Activated CD4-positive, alpha-beta T cell treated with anti-CD3 and anti-CD28 coated beads, Interleukin-2, amount 10 ng/mL, durations not matched to agents 24 days and 14 days (primary cell): Measurements from ENCODE around the gene RAB13. TPM values are rescaled to one million over a fixed set of nuclear protein-coding genes. Genes with fewer than 3 reads are reported as not detected.
"Not testable (repeated sequence)": the region's sequence is repeated elsewhere in the genome, so short reads cannot be mapped to it uniquely, and the experiment has no call there.

ENCODE experiments used
- DNase-seq: peaks from one replicate; pipeline ENCODE4 v3.0.0; 2022
- H3K27ac Mint-ChIP-seq: one replicate; pipeline ENCODE4 v1.8.0; 2022; ENCODE audit warnings: mild to moderate bottlenecking, mixed read lengths
- H3K27me3 Mint-ChIP-seq: one replicate; pipeline ENCODE4 v1.8.0; 2022; ENCODE audit warnings: mixed read lengths
- H3K36me3 Mint-ChIP-seq: one replicate; pipeline ENCODE4 v1.8.0; 2022; ENCODE audit warnings: low read depth, mild to moderate bottlenecking, mixed read lengths
- H3K4me1 Mint-ChIP-seq: one replicate; pipeline ENCODE4 v1.8.0; 2021; ENCODE audit warnings: mixed read lengths
- H3K4me3 Mint-ChIP-seq: one replicate; pipeline ENCODE4 v1.8.0; 2022; ENCODE audit warnings: mild to moderate bottlenecking, moderate library complexity, mixed read lengths
- H3K9me3 Mint-ChIP-seq: one replicate; pipeline ENCODE4 v1.8.0; 2021; ENCODE audit warnings: mixed read lengths
- intact Hi-C: fragments of 100-400 bp; cut with micrococcal nuclease; formaldehyde crosslinking; loops from one replicate; pipeline ENCODE4 v1.15.1; 2023
- total RNA-seq: library from RNA; stranded (reverse); gene quantifications from 2 replicates; pipeline ENCODE4 v1.2.3, GENCODE V29; 2022

Gene RAB13
- total RNA-seq, 1 donor from 2014 or later: 6.5 TPM

DNA sequence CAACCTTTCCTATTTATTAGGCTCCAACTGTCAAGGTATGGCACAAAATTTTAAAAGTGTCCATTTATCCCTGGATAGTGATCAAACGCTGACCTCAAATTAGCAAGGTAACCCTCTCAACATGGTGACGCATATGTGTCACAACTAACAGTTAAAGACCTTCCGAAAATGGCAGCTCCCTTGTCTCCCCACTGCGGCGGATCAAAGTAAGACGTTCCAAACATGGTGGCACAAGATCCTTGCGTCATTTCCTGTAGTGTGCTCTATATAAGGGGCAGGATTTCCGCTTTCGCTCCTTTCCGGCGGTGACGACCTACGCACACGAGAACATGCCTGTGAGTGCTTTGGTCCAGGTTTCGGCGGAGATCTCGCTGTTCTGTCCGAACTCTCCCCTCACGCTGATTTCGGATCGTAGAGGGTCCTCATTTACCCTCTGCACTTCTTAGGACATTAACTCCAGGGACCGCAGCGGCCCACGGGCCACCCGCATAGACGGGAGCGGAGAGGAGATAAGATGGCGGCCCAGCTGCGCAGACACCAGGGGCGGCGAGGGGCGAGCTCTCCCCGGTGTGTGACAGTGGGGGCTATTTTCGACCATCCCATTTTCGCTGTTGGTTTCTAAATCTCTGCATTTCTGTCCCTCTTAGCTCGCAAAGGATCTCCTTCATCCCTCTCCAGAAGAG lies 4.5 kb upstream of the RAB13 start, which contains the start of gene RPS27:
TSS of gene RPS27 (plus strand) at position 295 of the 683 bp plus-strand sequence. CDS start at position 330, 35 bp downstream.
- no peaks in the 10 kb centered on the region for H3K27me3 Mint-ChIP-seq
- H3K36me3 Mint-ChIP-seq: peaks cover 40% of the 10 kb centered on the region
- peaks cover 3% of the 10 kb centered on the region for H3K9me3 Mint-ChIP-seq
- intact Hi-C loops: loop anchor here (1.0 to 5.0 kb wide), 7 partner anchors 13 to 282 kb away; partner anchors contain the start of genes HAX1, INTS3, JTB and NUP210L
- peak; percentile 96 for DNase-seq
- peak within 1 kb of the TSS; percentile 93 for H3K4me3 Mint-ChIP-seq
- peaks cover 38% of the 10 kb centered on the region for H3K4me1 Mint-ChIP-seq
- H3K27ac Mint-ChIP-seq: peak within 1 kb of the TSS; percentile 96

DNA sequence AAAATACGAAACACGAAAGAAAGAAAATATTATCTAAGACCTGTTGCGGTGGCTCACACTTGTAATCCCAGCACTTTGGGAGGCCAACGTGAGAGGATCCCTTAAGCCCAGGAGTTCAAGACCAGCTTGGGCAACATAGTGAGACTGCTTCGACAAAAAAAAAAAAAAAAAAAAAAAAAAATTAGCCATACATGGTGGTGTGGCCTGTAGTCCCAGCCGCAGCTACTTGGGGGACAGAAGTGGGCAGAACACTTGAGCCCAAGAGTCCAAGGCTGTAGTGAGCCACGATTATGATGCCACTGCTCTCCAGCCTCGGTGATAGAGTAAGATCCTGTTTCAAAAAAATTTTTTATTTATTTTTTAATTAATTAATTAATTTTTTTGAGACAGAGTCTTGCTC lies 1.5 kb upstream of the RAB13 start:
- H3K4me1 Mint-ChIP-seq: peaks cover 43% of the 10 kb centered on the region
- peak overlapping the region; percentile 88 for H3K27ac Mint-ChIP-seq
- intact Hi-C loops: loop anchor here (2.0 kb wide), 4 partner anchors 43 to 317 kb away; partner anchors contain the start of genes GATAD2B and ILF2
- peak overlapping the region; percentile 77 for H3K4me3 Mint-ChIP-seq
- peaks cover 20% of the 10 kb centered on the region for H3K36me3 Mint-ChIP-seq
- H3K27me3 Mint-ChIP-seq: no peaks in the 10 kb centered on the region
- no peak for DNase-seq
- H3K9me3 Mint-ChIP-seq: peaks cover 3% of the 10 kb centered on the region

DNA sequence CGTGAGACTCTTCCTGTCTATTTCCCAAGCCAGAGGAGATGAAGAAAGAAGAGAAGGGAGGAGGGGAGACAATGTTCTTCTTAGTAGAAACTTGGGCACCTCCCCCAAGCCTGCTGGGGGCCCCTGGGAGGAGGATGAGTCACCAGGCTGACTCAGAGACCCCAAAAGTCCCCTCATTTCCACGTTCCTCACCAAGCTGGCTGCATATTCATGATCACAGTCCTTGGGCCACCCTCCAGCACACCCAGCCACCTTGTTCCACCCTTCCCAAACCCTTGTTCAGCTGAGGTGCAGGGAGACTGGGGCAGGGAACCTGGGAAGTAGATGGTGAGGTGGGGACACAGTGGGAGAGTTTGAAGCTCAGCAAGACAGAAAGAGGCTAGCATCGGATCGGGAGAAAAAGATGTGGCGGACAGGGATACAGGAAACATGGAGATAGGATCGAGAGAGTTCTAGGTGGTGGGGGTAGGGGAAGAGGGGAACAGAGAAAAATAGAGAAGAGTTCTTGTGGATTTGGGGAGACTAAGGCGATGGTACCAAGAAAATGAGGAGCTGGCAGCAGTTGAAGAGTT lies 712 bp downstream of the RAB13 start:
- Mint-ChIP-seq H3K27me3 (no peaks in the 10 kb centered on the region), H3K4me1 (peaks cover 29% of the 10 kb centered on the region), H3K36me3 (no peaks in the 10 kb centered on the region), H3K27ac (peak overlapping the region; percentile 91), H3K4me3 (peak overlapping the region; percentile 75), H3K9me3 (peaks cover 3% of the 10 kb centered on the region)
- no peak for DNase-seq
- intact Hi-C loops: no loop called here

DNA sequence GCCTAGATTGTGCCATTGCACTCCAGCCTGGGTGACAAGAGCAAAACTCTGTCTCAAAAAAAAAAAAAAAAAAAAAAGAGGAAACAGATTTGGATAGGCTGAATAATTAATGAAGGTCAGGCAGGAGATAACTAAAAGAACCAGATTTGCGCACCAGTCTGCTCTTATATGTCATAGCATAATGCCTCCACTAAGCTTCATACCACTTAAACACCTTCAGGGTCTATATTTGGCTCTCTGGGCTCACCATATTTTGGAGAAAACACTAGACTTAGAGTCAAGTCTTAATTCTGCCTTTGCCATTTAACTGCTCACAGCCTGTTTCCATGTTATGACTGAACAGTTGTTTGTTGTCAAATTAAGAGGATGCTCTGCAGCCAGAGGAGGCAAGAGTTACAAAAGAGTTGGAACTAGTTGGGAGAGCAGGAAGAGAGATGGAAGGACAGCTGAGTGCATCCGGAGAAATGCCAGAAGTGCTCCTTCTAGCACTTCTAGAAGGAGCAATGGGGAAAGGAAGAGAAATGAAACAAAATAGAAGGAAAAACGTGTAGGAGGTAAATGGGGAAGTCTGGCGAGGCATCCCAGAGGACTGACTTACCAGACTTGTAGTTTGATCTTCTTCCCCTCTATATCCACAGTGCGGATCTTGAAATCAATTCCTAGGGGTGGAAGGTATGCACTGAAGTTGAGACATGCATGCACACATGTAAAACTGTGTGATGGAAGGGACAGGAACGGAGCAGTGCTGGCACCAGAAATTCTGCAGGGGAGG lies 1.8 kb downstream of the RAB13 start:
- Mint-ChIP-seq H3K9me3 (no peaks in the 10 kb centered on the region), H3K27ac (peak overlapping the region; percentile 54), H3K4me3 (no peak overlapping the region), H3K27me3 (no peaks in the 10 kb centered on the region), H3K4me1 (peaks cover 27% of the 10 kb centered on the region), H3K36me3 (no peaks in the 10 kb centered on the region)
- no peak for DNase-seq
- intact Hi-C loops: no loop called here

DNA sequence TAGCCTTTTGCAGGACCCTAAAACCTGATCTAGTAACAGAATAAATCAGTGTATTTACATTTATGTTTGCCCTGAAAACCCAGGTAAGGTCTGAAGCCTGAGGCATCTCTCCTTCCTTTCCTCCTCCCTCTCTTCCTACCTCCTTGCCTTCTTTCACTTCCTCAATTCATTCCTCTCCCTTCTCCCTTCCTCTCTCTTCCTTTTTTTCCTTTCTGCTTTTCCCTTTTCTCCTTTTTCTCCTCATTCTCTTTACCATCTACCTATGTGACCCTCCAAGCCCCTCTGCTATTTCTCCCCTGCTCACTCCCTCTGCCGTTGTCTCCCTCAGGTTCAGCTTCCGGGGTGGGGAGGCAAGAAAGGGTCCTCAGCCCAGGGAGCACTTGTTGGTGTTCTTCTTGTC lies 4.4 kb downstream of the RAB13 start:
- H3K4me3 Mint-ChIP-seq, H3K36me3 Mint-ChIP-seq, DNase-seq, H3K27me3 Mint-ChIP-seq, H3K27ac Mint-ChIP-seq, H3K9me3 Mint-ChIP-seq, intact Hi-C loops: not testable (repeated sequence)
- peaks cover 31% of the 10 kb centered on the region for H3K4me1 Mint-ChIP-seq

DNA sequence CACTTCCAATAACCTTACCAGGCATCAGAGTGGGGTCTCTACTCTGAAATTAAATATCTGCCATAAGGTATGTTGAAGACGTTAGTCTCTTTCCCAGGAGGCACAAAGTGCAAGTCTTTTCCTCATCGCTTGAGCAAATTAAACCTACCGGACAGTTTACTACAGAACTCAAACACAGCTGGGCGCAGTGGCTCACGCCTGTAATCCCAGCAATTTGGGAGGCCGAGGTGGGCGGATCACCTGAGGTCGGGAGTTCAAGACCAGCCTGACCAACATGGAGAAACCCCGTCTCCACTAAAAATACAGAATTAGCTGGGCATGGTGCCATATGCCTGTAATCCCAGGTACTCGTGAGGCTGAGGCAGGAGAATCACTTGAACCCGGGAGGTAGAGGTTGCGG lies 7.0 kb downstream of the RAB13 start:
- H3K27me3 Mint-ChIP-seq, intact Hi-C loops, H3K9me3 Mint-ChIP-seq, DNase-seq: not testable (repeated sequence)
- Mint-ChIP-seq H3K4me1 (peaks cover 28% of the 10 kb centered on the region), H3K4me3 (peak overlapping the region; percentile 99), H3K36me3 (peaks cover 27% of the 10 kb centered on the region), H3K27ac (peak overlapping the region; percentile 74)

DNA sequence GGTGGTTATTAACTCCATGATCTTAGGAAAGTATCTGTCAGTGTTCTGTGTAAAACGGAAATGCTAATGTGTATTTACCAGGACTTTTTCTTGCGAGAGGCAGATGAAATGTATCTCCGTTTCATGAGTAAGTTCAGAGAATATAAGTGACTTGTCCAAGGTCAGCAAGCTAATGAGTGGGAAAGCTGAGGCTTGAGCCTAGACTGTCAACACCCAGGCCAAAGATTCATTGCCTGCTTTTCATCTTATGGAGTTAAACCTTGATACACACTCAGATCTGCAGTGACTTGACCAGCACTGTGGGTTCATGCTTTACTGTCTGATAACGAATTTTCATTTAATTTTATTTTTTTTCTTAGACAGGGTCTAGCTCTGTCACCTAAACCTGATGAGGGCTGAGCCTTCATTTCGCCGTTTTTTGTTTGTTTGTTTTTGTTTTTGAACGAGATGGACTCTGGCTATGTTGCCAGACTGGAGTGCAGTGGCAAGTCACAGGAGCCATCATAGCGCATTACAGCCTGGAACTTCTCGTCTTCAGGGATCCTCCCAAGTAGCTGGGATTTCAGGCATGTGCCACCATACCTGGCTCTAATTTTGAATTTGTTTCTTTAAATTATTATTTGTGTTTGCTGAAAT lies 7.7 kb downstream of the RAB13 start:
- peak overlapping the region; percentile 99 for H3K4me3 Mint-ChIP-seq
- intact Hi-C loops: no loop called here
- peak overlapping the region; percentile 97 for H3K27ac Mint-ChIP-seq
- H3K4me1 Mint-ChIP-seq: peaks cover 31% of the 10 kb centered on the region
- peaks cover 33% of the 10 kb centered on the region for H3K36me3 Mint-ChIP-seq
- no peaks in the 10 kb centered on the region for H3K27me3 Mint-ChIP-seq
- no peaks in the 10 kb centered on the region for H3K9me3 Mint-ChIP-seq
- no peak for DNase-seq

DNA sequence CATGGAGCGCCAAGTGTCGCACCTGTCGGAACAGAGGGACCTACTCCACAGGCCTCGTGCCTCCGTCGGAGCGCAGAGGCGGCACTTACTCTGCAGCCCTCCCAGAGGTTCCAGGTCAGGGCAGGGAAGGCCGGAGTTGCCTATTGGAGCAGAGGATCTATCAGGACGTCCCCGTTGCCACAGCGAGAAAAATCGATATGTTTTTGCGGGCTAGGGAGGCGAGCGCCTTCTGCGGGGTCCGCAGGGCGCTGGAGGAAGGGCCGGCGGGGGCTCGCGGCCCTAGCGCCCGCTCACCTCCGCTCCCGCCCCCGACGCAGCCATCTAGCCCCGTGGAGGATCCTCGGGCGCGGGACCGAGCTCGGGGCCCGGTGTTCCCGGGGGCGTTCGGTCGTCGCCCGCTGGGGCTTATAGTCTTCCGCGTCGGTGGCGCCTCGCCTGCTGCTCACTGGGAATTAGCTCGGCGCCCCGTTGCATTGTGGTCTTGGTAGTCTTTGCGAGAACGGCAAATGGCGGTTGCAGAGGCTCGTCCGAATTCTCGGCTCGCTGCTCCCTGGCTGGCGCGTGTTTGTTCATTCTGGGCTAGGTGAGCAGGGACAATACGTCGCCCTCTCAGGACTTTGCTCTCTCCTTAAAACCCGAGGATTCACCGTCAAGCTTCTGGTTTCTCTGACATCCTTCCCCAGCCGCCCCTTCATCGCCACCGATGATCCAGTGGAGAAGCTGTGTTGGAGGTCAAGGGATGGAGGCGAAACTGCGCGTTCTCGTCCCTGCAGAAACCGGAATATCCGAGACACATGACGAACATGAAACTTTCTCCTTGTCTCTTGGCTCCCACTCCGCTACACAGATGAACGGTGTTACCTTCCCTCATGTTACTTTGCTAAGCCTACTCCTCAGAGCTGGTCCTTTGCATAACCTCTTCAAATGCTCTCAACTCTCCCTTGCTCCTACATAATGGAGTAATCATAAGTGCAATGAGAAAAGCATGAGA lies 8.6 kb downstream of the RAB13 start, which contains the start of gene JTB:
TSS of gene JTB (minus strand) at position 425 of the 991 bp plus-strand sequence. CDS start at position 3, 422 bp downstream.
- DNase-seq: peak; percentile 95
- peak within 1 kb of the TSS; percentile 99 for H3K4me3 Mint-ChIP-seq
- H3K36me3 Mint-ChIP-seq: peaks cover 41% of the 10 kb centered on the region
- H3K4me1 Mint-ChIP-seq: peaks cover 36% of the 10 kb centered on the region
- H3K27me3 Mint-ChIP-seq: no peaks in the 10 kb centered on the region
- H3K9me3 Mint-ChIP-seq: no peaks in the 10 kb centered on the region
- peak within 1 kb of the TSS; percentile 97 for H3K27ac Mint-ChIP-seq
- intact Hi-C loops: loop anchor here (1.0 kb wide), 4 partner anchors 9 to 19 kb away; partner anchors contain the start of genes CREB3L4, CRTC2, RAB13 and RPS27

DNA sequence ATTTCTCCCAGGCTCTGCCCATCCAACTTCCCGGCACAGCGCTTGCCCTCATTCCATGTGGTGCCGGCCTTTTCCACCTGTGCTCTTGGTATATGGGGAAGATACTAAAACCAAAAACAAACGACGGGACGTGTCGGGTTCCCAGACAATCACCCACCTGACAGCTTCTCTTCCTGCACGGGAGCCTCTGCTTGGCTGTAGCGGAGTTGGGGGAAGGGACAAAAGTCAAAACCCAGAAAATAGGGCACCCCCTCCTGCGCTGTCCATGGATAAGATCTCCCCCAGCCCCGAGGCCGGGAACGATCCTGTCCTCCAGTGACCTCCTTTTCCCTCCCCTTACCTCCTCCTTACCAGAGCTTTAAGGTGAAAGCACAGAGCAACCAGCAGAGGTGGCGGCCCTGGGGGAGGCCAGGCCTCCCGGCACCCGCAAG lies 9.3 kb downstream of the RAB13 start:
- Mint-ChIP-seq H3K36me3 (peaks cover 47% of the 10 kb centered on the region), H3K4me1 (peaks cover 44% of the 10 kb centered on the region), H3K4me3 (peak overlapping the region; percentile 99), H3K9me3 (no peaks in the 10 kb centered on the region), H3K27me3 (no peaks in the 10 kb centered on the region), H3K27ac (peak overlapping the region; percentile 97)
- no peak for DNase-seq
- intact Hi-C loops: loop anchor here (1.0 kb wide), 4 partner anchors 9 to 19 kb away; partner anchors contain the start of genes CREB3L4, CRTC2, RAB13 and RPS27

DNA sequence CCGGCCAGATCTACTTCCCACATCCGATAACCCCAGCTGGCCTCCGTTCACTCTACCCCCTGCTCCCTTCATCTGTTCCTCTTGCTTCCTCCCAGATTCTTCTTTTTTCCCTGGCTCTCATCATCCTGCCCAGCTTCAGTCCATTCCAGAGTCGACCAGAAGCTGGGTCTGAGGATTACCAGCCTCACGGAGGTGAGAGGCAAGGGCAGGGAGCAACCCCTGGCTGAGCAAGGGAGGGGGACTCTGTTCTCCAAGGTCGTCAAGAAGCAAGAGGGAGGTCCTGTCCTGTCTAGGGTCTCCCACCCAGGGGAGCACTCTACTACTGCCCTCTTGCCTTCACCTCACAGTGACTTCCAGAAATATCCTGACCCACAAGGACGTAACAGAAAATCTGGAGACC lies 12.6 kb downstream of the RAB13 start:
- no peak for DNase-seq
- intact Hi-C loops: no loop called here
- peaks cover 47% of the 10 kb centered on the region for H3K36me3 Mint-ChIP-seq
- H3K27ac Mint-ChIP-seq: no peak overlapping the region
- peaks cover 47% of the 10 kb centered on the region for H3K4me1 Mint-ChIP-seq
- no peaks in the 10 kb centered on the region for H3K9me3 Mint-ChIP-seq
- no peaks in the 10 kb centered on the region for H3K27me3 Mint-ChIP-seq
- no peak overlapping the region for H3K4me3 Mint-ChIP-seq

DNA sequence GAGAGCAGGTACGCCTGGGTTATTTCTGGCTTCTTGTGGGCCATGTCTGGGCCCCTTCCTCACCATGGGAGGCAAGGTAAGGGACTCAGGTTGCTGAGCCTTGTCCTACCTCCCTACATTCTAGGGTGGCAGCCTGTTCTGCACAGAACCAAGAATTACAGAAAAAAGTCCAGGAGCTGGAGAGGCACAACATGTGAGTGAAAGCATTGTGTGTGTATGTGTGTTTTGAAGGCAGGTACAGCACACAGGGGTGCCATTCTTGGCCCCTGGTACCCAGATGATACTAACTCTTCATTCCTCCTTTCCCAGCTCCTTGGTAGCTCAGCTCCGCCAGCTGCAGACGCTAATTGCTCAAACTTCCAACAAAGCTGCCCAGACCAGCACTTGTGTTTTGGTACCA lies 13.1 kb downstream of the RAB13 start:
- peaks cover 45% of the 10 kb centered on the region for H3K4me1 Mint-ChIP-seq
- peaks cover 47% of the 10 kb centered on the region for H3K36me3 Mint-ChIP-seq
- no peak for DNase-seq
- H3K9me3 Mint-ChIP-seq: no peaks in the 10 kb centered on the region
- intact Hi-C loops: no loop called here
- H3K27ac Mint-ChIP-seq: no peak overlapping the region
- no peaks in the 10 kb centered on the region for H3K27me3 Mint-ChIP-seq
- no peak overlapping the region for H3K4me3 Mint-ChIP-seq

DNA sequence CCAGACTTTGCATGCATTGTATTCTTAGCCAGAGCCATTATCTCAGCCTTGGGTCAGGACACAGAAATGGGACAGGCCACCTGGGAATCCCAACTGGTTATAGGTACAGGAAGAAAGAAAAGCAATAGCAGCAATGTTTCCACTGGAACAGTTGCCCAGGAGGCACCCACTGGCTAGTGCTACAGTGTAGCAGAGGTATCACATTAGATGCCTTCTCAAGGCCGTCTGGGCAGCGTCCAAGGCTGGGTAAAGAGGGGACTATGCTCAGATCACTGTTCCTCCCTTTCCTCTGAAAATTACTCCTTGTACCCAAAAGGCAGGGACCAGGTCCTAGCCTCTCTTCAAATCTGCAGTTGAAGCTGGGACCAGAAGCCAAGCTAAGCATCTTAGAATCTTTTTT lies 15.8 kb downstream of the RAB13 start:
- no peak overlapping the region for H3K27ac Mint-ChIP-seq
- intact Hi-C loops: no loop called here
- no peak for DNase-seq
- no peaks in the 10 kb centered on the region for H3K27me3 Mint-ChIP-seq
- no peaks in the 10 kb centered on the region for H3K9me3 Mint-ChIP-seq
- H3K4me1 Mint-ChIP-seq: peaks cover 50% of the 10 kb centered on the region
- H3K4me3 Mint-ChIP-seq: no peak overlapping the region
- H3K36me3 Mint-ChIP-seq: peaks cover 38% of the 10 kb centered on the region
